OCI-LY1 (cell line): Measurements from ENCODE around the gene CD244.
"Not testable (repeated sequence)": the region's sequence is repeated elsewhere in the genome, so short reads cannot be mapped to it uniquely, and the experiment has no call there.

Source experiments
- H2AFZ ChIP-seq: fragments of 200-600 bp; sonication (generic), shearing (Covaris generic); 2 replicates; pipeline ENCODE4 v1.6.0; 2014; ENCODE audit warnings: antibody characterized with exemption, mild to moderate bottlenecking, low read length
- H3F3A ChIP-seq: fragments of 200-600 bp; sonication (generic), shearing (Covaris generic); 2 replicates; pipeline ENCODE4 v1.6.0; 2014; ENCODE audit warnings: mild to moderate bottlenecking, antibody characterized with exemption, low read length, moderate library complexity; ENCODE audit not compliant: insufficient read depth
- H3K27ac ChIP-seq: fragments of 200-600 bp; sonication (generic); 2 replicates; pipeline ENCODE4 v1.5.1; 2014; ENCODE audit warnings: low read length, mixed run types, mild to moderate bottlenecking, low read depth; ENCODE audit not compliant: poor library complexity, severe bottlenecking
- H3K27me3 ChIP-seq: fragments of 200-600 bp; sonication (generic); 2 replicates; pipeline ENCODE4 v1.6.0; 2014; ENCODE audit warnings: antibody characterized with exemption, mild to moderate bottlenecking, low read length, moderate library complexity; ENCODE audit not compliant: insufficient read depth
- H3K36me3 ChIP-seq: fragments of 200-600 bp; sonication (generic); 2 replicates; pipeline ENCODE4 v1.6.1; 2014; ENCODE audit warnings: mild to moderate bottlenecking, antibody characterized with exemption, low read length, moderate library complexity, mixed read lengths; ENCODE audit not compliant: insufficient read depth
- H3K4me1 ChIP-seq: fragments of 200-600 bp; sonication (generic); 2 replicates; pipeline ENCODE4 v1.5.1; 2014; ENCODE audit warnings: mild to moderate bottlenecking, low read length, moderate library complexity; ENCODE audit not compliant: insufficient read depth, severe bottlenecking
- H3K4me2 ChIP-seq: fragments of 200-600 bp; sonication (generic), shearing (Covaris generic); 2 replicates; pipeline ENCODE4 v1.6.1; 2014; ENCODE audit warnings: low read length
- H3K4me3 ChIP-seq: fragments of 200-600 bp; sonication (generic); 2 replicates; pipeline ENCODE4 v1.5.1; 2014; ENCODE audit warnings: low read length, low read depth, mild to moderate bottlenecking, mixed read lengths; ENCODE audit not compliant: poor library complexity, severe bottlenecking
- H3K79me2 ChIP-seq: fragments of 200-600 bp; shearing (Covaris generic); 2 replicates; pipeline ENCODE4 v1.6.1; 2016; ENCODE audit warnings: mixed run types, low read length, mixed read lengths; ENCODE audit not compliant: insufficient read depth
- H3K9ac ChIP-seq: fragments of 200-600 bp; sonication (generic), shearing (Covaris generic); 2 replicates; pipeline ENCODE4 v1.6.1; 2014; ENCODE audit warnings: mild to moderate bottlenecking, low read length, mixed read lengths
- H3K9me2 ChIP-seq: fragments of 200-600 bp; sonication (generic), shearing (Covaris generic); 2 replicates; pipeline ENCODE4 v1.6.1; 2014; ENCODE audit warnings: low read depth, mild to moderate bottlenecking, low read length, mixed read lengths
- H3K9me3 ChIP-seq: fragments of 200-600 bp; shearing (Covaris generic); 2 replicates; pipeline ENCODE4 v1.6.1; 2014; ENCODE audit warnings: low read length, mixed read lengths
- H4K20me1 ChIP-seq: fragments of 200-600 bp; sonication (generic), shearing (Covaris generic); 2 replicates; pipeline ENCODE4 v1.6.0; 2016; ENCODE audit warnings: mild to moderate bottlenecking, low read length; ENCODE audit not compliant: insufficient read depth
- CTCF ChIP-seq: fragments of 200-600 bp; sonication (generic), shearing (Covaris generic); IDR thresholded peaks from 2 replicates; pipeline ENCODE4 v1.5.1; 2017; ENCODE audit warnings: mild to moderate bottlenecking, antibody characterized with exemption, low read length, moderate library complexity, mixed read lengths
- EZH2 ChIP-seq: fragments of 200-600 bp; sonication (generic), shearing (Covaris generic); IDR thresholded peaks from 2 replicates; pipeline ENCODE4 v1.8.0; 2017; ENCODE audit warnings: borderline replicate concordance, mixed run types, mild to moderate bottlenecking, antibody characterized with exemption, low read length, moderate library complexity, mixed read lengths

Gene CD244

GRCh38 chr1:160868141-160868540, 5.5 kb upstream of the CD244 start:
- Histone ChIP-seq H3K9me3 (no peaks in the 10 kb centered on the region), H4K20me1 (no peaks in the 10 kb centered on the region), H3K79me2 (no peaks in the 10 kb centered on the region), H3K27ac (no peak overlapping the region), H3K9ac (no peak overlapping the region), H3K9me2 (no peaks in the 10 kb centered on the region), H3K4me3 (no peak overlapping the region), H3K4me2 (no peak overlapping the region), H3K4me1 (no peaks in the 10 kb centered on the region), H3K27me3 (peaks cover 5% of the 10 kb centered on the region; the same call in 1 of the 2 replicates), H3K36me3 (no peaks in the 10 kb centered on the region), H3F3A (no peaks in the 10 kb centered on the region), H2AFZ (no peak overlapping the region)
- no peak for TF ChIP-seq CTCF
- TF ChIP-seq EZH2: no peak

GRCh38 chr1:160867651-160868050, 5.0 kb upstream of the CD244 start:
- not testable (repeated sequence) for H3K27ac ChIP-seq, H2AFZ ChIP-seq, H3K36me3 ChIP-seq, H3K27me3 ChIP-seq, H4K20me1 ChIP-seq, H3K4me1 ChIP-seq, H3K4me2 ChIP-seq, H3F3A ChIP-seq, H3K4me3 ChIP-seq, H3K9me2 ChIP-seq, H3K79me2 ChIP-seq, H3K9me3 ChIP-seq, H3K9ac ChIP-seq

- Histone ChIP-seq H3K79me2 (no peaks in the 10 kb centered on the region), H4K20me1 (no peaks in the 10 kb centered on the region), H3K4me2 (no peak overlapping the region), H3K4me1 (no peaks in the 10 kb centered on the region), H3K9me2 (no peaks in the 10 kb centered on the region), H2AFZ (no peak overlapping the region), H3K36me3 (no peaks in the 10 kb centered on the region), H3K9me3 (no peaks in the 10 kb centered on the region), H3K4me3 (no peak overlapping the region), H3K27ac (no peak overlapping the region), H3K9ac (no peak overlapping the region), H3F3A (no peaks in the 10 kb centered on the region), H3K27me3 (peaks cover 5% of the 10 kb centered on the region; the same call in 1 of the 2 replicates)
- TF ChIP-seq EZH2 (no peak), CTCF (no peak)
Measured at GRCh38 chr1:160866695-160867260, 4.1 kb upstream of the CD244 start.

GRCh38 chr1:160866001-160866694, 3.5 kb upstream of the CD244 start:
- H4K20me1 ChIP-seq: no peaks in the 10 kb centered on the region
- peaks cover 5% of the 10 kb centered on the region; the same call in 1 of the 2 replicates for H3K27me3 ChIP-seq
- H3K36me3 ChIP-seq: no peaks in the 10 kb centered on the region
- no peak overlapping the region for H3K27ac ChIP-seq
- H3K4me1 ChIP-seq: no peaks in the 10 kb centered on the region
- no peaks in the 10 kb centered on the region for H3F3A ChIP-seq
- H3K9ac ChIP-seq: no peak overlapping the region
- H2AFZ ChIP-seq: no peak overlapping the region
- TF ChIP-seq EZH2 (no peak), CTCF (no peak)
- H3K4me2 ChIP-seq: no peak overlapping the region
- no peak overlapping the region for H3K4me3 ChIP-seq
- no peaks in the 10 kb centered on the region for H3K9me3 ChIP-seq
- H3K79me2 ChIP-seq: no peaks in the 10 kb centered on the region
- no peaks in the 10 kb centered on the region for H3K9me2 ChIP-seq
